ENCODE data around the gene RBM3.
A peak's percentile ranks its signal among the peaks of the same experiment; 100 is the strongest.
"Not testable (repeated sequence)": the region's sequence is repeated elsewhere in the genome, so short reads cannot be mapped to it uniquely, and the experiment has no call there.

Gene RBM3

GRCh38 chrX:48574270-48575266 is at the start of gene RBM3:
RBM3 (plus strand) TSS chrX:48574484; CDS start chrX:48575181, 697 bp downstream.
- peak; percentile 93 for DNase-seq (ENCODE audit: low spot score)

GRCh38 chrX:48525853-48526252 is 48.4 kb upstream of the RBM3 start:
- DNase-seq (ENCODE audit: low spot score): not testable (repeated sequence)

GRCh38 chrX:48530736-48531135 is 43.5 kb upstream of the RBM3 start:
- no peak for DNase-seq (ENCODE audit: low spot score)

- DNase-seq (ENCODE audit: low spot score): no peak
These were observed 42.8 kb upstream of the RBM3 start for GRCh38 chrX:48531358-48531959.

- no peak for DNase-seq (ENCODE audit: low spot score)
These were observed 42.1 kb upstream of the RBM3 start for GRCh38 chrX:48532161-48532560.

- no peak for DNase-seq (ENCODE audit: low spot score)
These were observed 41.1 kb upstream of the RBM3 start for GRCh38 chrX:48533165-48533564.

- no peak for DNase-seq (ENCODE audit: low spot score)
These were observed 35.5 kb upstream of the RBM3 start for GRCh38 chrX:48538641-48539344.

- DNase-seq (ENCODE audit: low spot score): peak; percentile 98
These were observed 34.8 kb upstream of the RBM3 start, which contains the start of gene TBC1D25 for GRCh38 chrX:48539345-48540027. TBC1D25 (plus strand) TSS chrX:48539714; CDS start chrX:48539798, 84 bp downstream.

GRCh38 chrX:48540028-48540375 is 34.3 kb upstream of the RBM3 start:
- peak; percentile 55 for DNase-seq (ENCODE audit: low spot score)

- no peak for DNase-seq (ENCODE audit: low spot score)
These were observed 33.8 kb upstream of the RBM3 start for GRCh38 chrX:48540480-48540879.

- DNase-seq (ENCODE audit: low spot score): no peak
These were observed 33.0 kb upstream of the RBM3 start for GRCh38 chrX:48541140-48541814.

GRCh38 chrX:48548871-48549270 is 25.4 kb upstream of the RBM3 start:
- no peak for DNase-seq (ENCODE audit: low spot score)

GRCh38 chrX:48555731-48556325 is 18.5 kb upstream of the RBM3 start:
- not testable (repeated sequence) for DNase-seq (ENCODE audit: low spot score)

GRCh38 chrX:48558271-48558670 is 16.0 kb upstream of the RBM3 start:
- no peak for DNase-seq (ENCODE audit: low spot score)

GRCh38 chrX:48559636-48560035 is 14.6 kb upstream of the RBM3 start:
- no peak for DNase-seq (ENCODE audit: low spot score)

GRCh38 chrX:48560056-48560455 is 14.2 kb upstream of the RBM3 start:
- DNase-seq (ENCODE audit: low spot score): no peak

GRCh38 chrX:48560681-48561080 is 13.6 kb upstream of the RBM3 start:
- no peak for DNase-seq (ENCODE audit: low spot score)

GRCh38 chrX:48569958-48570357 is 4.3 kb upstream of the RBM3 start:
- DNase-seq (ENCODE audit: low spot score): no peak

GRCh38 chrX:48573690-48574269 is 504 bp upstream of the RBM3 start:
- DNase-seq (ENCODE audit: low spot score): no peak

- DNase-seq (ENCODE audit: low spot score): no peak
These were observed 1.4 kb downstream of the RBM3 start for GRCh38 chrX:48575642-48576041.

- no peak for DNase-seq (ENCODE audit: low spot score)
These were observed 1.8 kb downstream of the RBM3 start for GRCh38 chrX:48576108-48576507.
